ENCODE data around the gene SORL1. TPM values are rescaled to one million over a fixed set of nuclear protein-coding genes. Genes with fewer than 3 reads are reported as not detected.

The SORL1 gene
- total and polyA plus RNA-seq, 9 of the 15 experiments (the other 6 are each of a cell fraction or from before 2014, with no cell fraction given), result 0.01 to 0.66 TPM; not detected in 7

GRCh38 chr11:121514432-121515334, 62.6 kb downstream of the SORL1 start (continued):
- no peak for TF ChIP-seq RNF219 (CRISPR knock-in tag; IDR thresholded peaks at IDR 0.05)

GRCh38 chr11:121515335-121515671, 63.2 kb downstream of the SORL1 start:
- H3K4me3 ChIP-seq, result no peak overlapping the region
- H3K36me3 ChIP-seq (ENCODE audit: control insufficient read depth, insufficient read depth, low read length), result no peaks in the 10 kb centered on the region
- H3K9ac ChIP-seq (ENCODE audit: insufficient read depth in 1 of 2, low read depth in 2 of 2, low read length in 2 of 2), result no peak overlapping the region
- no peaks in the 10 kb centered on the region for H4K20me1 ChIP-seq (replicated peaks; ENCODE audit: control insufficient read depth, insufficient read depth, low read length)
- DNase-seq (ENCODE audit: extremely low read depth in 1 of 4, low spot score in 3 of 4) (no peak), FAIRE-seq (no peak), ATAC-seq (no peak)
- BruUV-seq (replicated peaks), result no TSS peak
- H3K79me2 ChIP-seq (ENCODE audit: control insufficient read depth, insufficient read depth, low read length), result no peaks in the 10 kb centered on the region
- intact Hi-C loops (cut with micrococcal nuclease) (no loop called here), in situ Hi-C loops (cut with MboI) (no loop called here)
- H2AFZ ChIP-seq (ENCODE audit: low read depth, low read length), result no peak overlapping the region
- ChIA-PET POLR2A (no interaction called here), CTCF (ENCODE audit: low intra/inter-chr PET ratio) (no interaction called here)
- no peaks in the 10 kb centered on the region for H3K9me3 ChIP-seq (replicated peaks; ENCODE audit: control insufficient read depth, insufficient read depth, low read depth, low read length)
- peaks cover 0 to 4% of the 10 kb centered on the region in 2 experiments; a peak in 1 of 5 replicates for H3K27me3 ChIP-seq (ENCODE audit: control insufficient read depth in 2 of 2, insufficient read depth in 2 of 2, low read length in 2 of 2)
- H3K9me1 ChIP-seq (ENCODE audit: control insufficient read depth, insufficient read depth, low read length), result no peaks in the 10 kb centered on the region
- 5% methylated on average over 2 of the region's 2 CpGs for WGBS (ENCODE audit: insufficient coverage, low coverage, missing lambda C conversion rate)
- no peak overlapping the region for H3K27ac ChIP-seq (ENCODE audit: extremely low read depth, low read depth, low read length)
- H3K4me1 ChIP-seq (replicated peaks in 1 of 2; ENCODE audit: control insufficient read depth in 2 of 2, insufficient read depth in 2 of 2, low read length in 2 of 2), result no peaks in the 10 kb centered on the region
- no peak overlapping the region for H3K4me2 ChIP-seq (ENCODE audit: insufficient read depth, low read length)
- TF ChIP-seq ZNF551 (CRISPR knock-in tag; IDR thresholded peaks at IDR 0.05) (no peak), ZNF511 (CRISPR knock-in tag; IDR thresholded peaks at IDR 0.05) (no peak), EHMT2 (IDR thresholded peaks at IDR 0.05) (no peak), CAMTA2 (CRISPR knock-in tag; conservative IDR thresholded peaks at IDR 0.05) (no peak), SNAPC5 (CRISPR knock-in tag; IDR thresholded peaks at IDR 0.05) (no peak), ATF1 (CRISPR knock-in tag; IDR thresholded peaks at IDR 0.05) (no peak), ATF1 (tag; IDR thresholded peaks at IDR 0.05) (no peak), VEZF1 (CRISPR knock-in tag; IDR thresholded peaks at IDR 0.05) (no peak), ZNF398 (CRISPR knock-in tag; IDR thresholded peaks at IDR 0.05) (no peak), ASH1L (IDR thresholded peaks at IDR 0.05; ENCODE audit: borderline replicate concordance, low read depth, partially characterized antibody) (no peak), STAG1 (CRISPR knock-in tag; IDR thresholded peaks at IDR 0.05; ENCODE audit: borderline replicate concordance) (no peak), RFX5 (IDR thresholded peaks at IDR 0.05; ENCODE audit: low read depth, low read length) (no peak), TAL1 (IDR thresholded peaks at IDR 0.05) (no peak)
